HepG2 (cell line): Measurements from ENCODE around the gene BMPR2. TPM values are rescaled to one million over a fixed set of nuclear protein-coding genes. Genes with fewer than 3 reads are reported as not detected.
A peak's percentile ranks its signal among the peaks of the same experiment; 100 is the strongest.

Experiments
- GPN1 ChIP-seq: sonication (generic); formaldehyde crosslinking; IDR thresholded peaks from 2 replicates; pipeline ENCODE4 v1.5.1; 2020; ENCODE audit warnings: missing genetic modification reagents, borderline replicate concordance
- HOXA7 ChIP-seq: sonication (generic); formaldehyde crosslinking; IDR thresholded peaks from 2 replicates; pipeline ENCODE4 v1.8.1; 2022; ENCODE audit warnings: mild to moderate bottlenecking, missing genetic modification reagents, moderate library complexity
- IRF2 ChIP-seq: IDR thresholded peaks from 2 replicates; pipeline ENCODE4 v1.6.1; 2018; ENCODE audit warnings: missing genetic modification reagents, missing compliant biosample characterization
- KAT2B ChIP-seq: fragments of 150-350 bp; IDR thresholded peaks from 2 replicates; pipeline ENCODE4 v1.6.1; 2014; ENCODE audit warnings: low read depth, low read length, borderline replicate concordance
- KLF15 ChIP-seq: sonication (generic); formaldehyde crosslinking; IDR thresholded peaks from 2 replicates; pipeline ENCODE4 v1.8.1; 2023; ENCODE audit warnings: borderline replicate concordance, mild to moderate bottlenecking, inconsistent platforms, missing genetic modification reagents, mixed read lengths
- KMT2A ChIP-seq: sonication (generic); formaldehyde crosslinking; IDR thresholded peaks from 2 replicates; pipeline ENCODE4 v1.4.0; 2020; ENCODE audit warnings: missing genetic modification reagents
- MYC ChIP-seq: sonication (generic); formaldehyde crosslinking; IDR thresholded peaks from 2 replicates; pipeline ENCODE4 v1.9.0; 2021; ENCODE audit warnings: missing genetic modification reagents, borderline replicate concordance
- MZF1 ChIP-seq: sonication (generic); formaldehyde crosslinking; IDR thresholded peaks from 2 replicates; pipeline ENCODE4 v1.8.1; 2023; ENCODE audit warnings: mild to moderate bottlenecking, missing genetic modification reagents, borderline replicate concordance
- SP4 ChIP-seq: sonication (generic); formaldehyde crosslinking; IDR thresholded peaks from 2 replicates; pipeline ENCODE4 v1.8.1; 2023; ENCODE audit warnings: mild to moderate bottlenecking, missing genetic modification reagents
- TSC22D2 ChIP-seq: sonication (generic); formaldehyde crosslinking; IDR thresholded peaks from 2 replicates; pipeline ENCODE4 v1.5.1; 2020; ENCODE audit warnings: missing genetic modification reagents, mild to moderate bottlenecking, borderline replicate concordance
- XRCC5 ChIP-seq: fragments of 200-400 bp; formaldehyde crosslinking; optimal IDR thresholded peaks from 2 replicates; pipeline ENCODE3; 2017; ENCODE audit warnings: mild to moderate bottlenecking, low read length
- ZBTB3 ChIP-seq: sonication (generic); formaldehyde crosslinking; IDR thresholded peaks from 2 replicates; pipeline ENCODE4 v1.4.0; 2020; ENCODE audit warnings: low read depth, mild to moderate bottlenecking, moderate library complexity, missing genetic modification reagents, borderline replicate concordance
- ZBTB8A ChIP-seq: sonication (generic); formaldehyde crosslinking; IDR thresholded peaks from 2 replicates; pipeline ENCODE4 v1.4.0; 2020; ENCODE audit warnings: mild to moderate bottlenecking, low read depth, missing genetic modification reagents, borderline replicate concordance
- ZFP1 ChIP-seq: IDR thresholded peaks from 2 replicates; pipeline ENCODE4 v1.6.1; 2016
- ZFP36L2 ChIP-seq: sonication (generic); formaldehyde crosslinking; IDR thresholded peaks from 2 replicates; pipeline ENCODE4 v1.4.0; 2020; ENCODE audit warnings: missing genetic modification reagents
- ZFP62 ChIP-seq: sonication (generic); formaldehyde crosslinking; IDR thresholded peaks from 2 replicates; pipeline ENCODE4 v1.4.0; 2020; ENCODE audit warnings: missing genetic modification reagents
- ZKSCAN1 ChIP-seq: fragments of 150-350 bp; IDR thresholded peaks from 2 replicates; pipeline ENCODE4 v1.6.1; 2014; ENCODE audit warnings: low read length
- ZNF10 ChIP-seq: sonication (generic); formaldehyde crosslinking; IDR thresholded peaks from 2 replicates; pipeline ENCODE4 v1.4.0; 2020; ENCODE audit warnings: mild to moderate bottlenecking, low read depth, missing genetic modification reagents, borderline replicate concordance
- ZNF20 ChIP-seq: sonication (generic); formaldehyde crosslinking; IDR thresholded peaks from 2 replicates; pipeline ENCODE4 v1.4.0; 2020; ENCODE audit warnings: mild to moderate bottlenecking, moderate library complexity, missing genetic modification reagents
- ZNF225 ChIP-seq: sonication (generic); formaldehyde crosslinking; IDR thresholded peaks from 2 replicates; pipeline ENCODE4 v1.4.0; 2020; ENCODE audit warnings: mild to moderate bottlenecking, missing genetic modification reagents
- ZNF263 ChIP-seq: sonication (generic); formaldehyde crosslinking; IDR thresholded peaks from 2 replicates; pipeline ENCODE4 v1.4.0; 2020; ENCODE audit warnings: missing genetic modification reagents
- ZNF484 ChIP-seq: sonication (generic); formaldehyde crosslinking; IDR thresholded peaks from 2 replicates; pipeline ENCODE4 v1.5.1; 2020; ENCODE audit warnings: mild to moderate bottlenecking, low read depth, missing genetic modification reagents, borderline replicate concordance
- ZNF557 ChIP-seq: sonication (generic); formaldehyde crosslinking; IDR thresholded peaks from 2 replicates; pipeline ENCODE4 v1.4.0; 2020; ENCODE audit warnings: missing genetic modification reagents
- ZNF777 ChIP-seq: sonication (generic); formaldehyde crosslinking; IDR thresholded peaks from 2 replicates; pipeline ENCODE4 v1.4.0; 2020; ENCODE audit warnings: missing genetic modification reagents
- ZNF83 ChIP-seq: sonication (generic); formaldehyde crosslinking; IDR thresholded peaks from 2 replicates; pipeline ENCODE4 v1.4.0; 2020; ENCODE audit warnings: missing genetic modification reagents, mild to moderate bottlenecking, borderline replicate concordance
- polyA plus RNA-seq, 8 experiments: library from polyadenylated mRNA; depleted of rRNA in 3 of 8; stranded (reverse) in 7 of 8; unstranded in 1 of 8; fragments of >200 nt; fragmentation: Illumina TruSeq in 4 of 8; extraction: Trizol in 4 of 8; gene quantifications; 2 replicates each; pipeline versions ENCODE4 v1.2.1 to v1.2.3, GENCODE V29; 2011 to 2016; ENCODE audit warnings: low read depth in 4 of 8, missing spikeins in 1 of 8, mixed read lengths in 1 of 8; ENCODE audit not compliant: insufficient read depth in 1 of 8
- total RNA-seq, 5 experiments: library from RNA; depleted of rRNA; stranded (reverse); fragments of >200 nt; fragmentation: Illumina TruSeq; extraction: Trizol; gene quantifications; 2 replicates each; pipeline ENCODE4 v1.2.3, GENCODE V29; 2016; ENCODE audit warnings: low read depth in 1 of 5
- TF ChIP-seq, protein P1 (sequence below): sonication (generic); IDR thresholded peaks from 2 replicates; pipeline ENCODE4 v1.6.1; 2016; ENCODE audit warnings: low read depth, borderline replicate concordance
- TF ChIP-seq, protein P2 (sequence below): IDR thresholded peaks from 2 replicates; pipeline ENCODE4 v1.6.1; 2012; ENCODE audit warnings: inconsistent platforms
- TF ChIP-seq, protein P3 (sequence below): sonication (generic); formaldehyde crosslinking; IDR thresholded peaks from 2 replicates; pipeline ENCODE4 v1.4.0; 2020; ENCODE audit warnings: mild to moderate bottlenecking, missing genetic modification reagents
- TF ChIP-seq, protein P4 (sequence below): sonication (generic); formaldehyde crosslinking; IDR thresholded peaks from 2 replicates; pipeline ENCODE4 v1.5.0; 2020; ENCODE audit warnings: missing genetic modification reagents, mild to moderate bottlenecking, borderline replicate concordance

Gene BMPR2
- total and polyA plus RNA-seq, 2 of the 13 experiments (the other 11 are each of a cell fraction or from before 2014, with no cell fraction given) = 5.5 to 10.3 TPM

DNA sequence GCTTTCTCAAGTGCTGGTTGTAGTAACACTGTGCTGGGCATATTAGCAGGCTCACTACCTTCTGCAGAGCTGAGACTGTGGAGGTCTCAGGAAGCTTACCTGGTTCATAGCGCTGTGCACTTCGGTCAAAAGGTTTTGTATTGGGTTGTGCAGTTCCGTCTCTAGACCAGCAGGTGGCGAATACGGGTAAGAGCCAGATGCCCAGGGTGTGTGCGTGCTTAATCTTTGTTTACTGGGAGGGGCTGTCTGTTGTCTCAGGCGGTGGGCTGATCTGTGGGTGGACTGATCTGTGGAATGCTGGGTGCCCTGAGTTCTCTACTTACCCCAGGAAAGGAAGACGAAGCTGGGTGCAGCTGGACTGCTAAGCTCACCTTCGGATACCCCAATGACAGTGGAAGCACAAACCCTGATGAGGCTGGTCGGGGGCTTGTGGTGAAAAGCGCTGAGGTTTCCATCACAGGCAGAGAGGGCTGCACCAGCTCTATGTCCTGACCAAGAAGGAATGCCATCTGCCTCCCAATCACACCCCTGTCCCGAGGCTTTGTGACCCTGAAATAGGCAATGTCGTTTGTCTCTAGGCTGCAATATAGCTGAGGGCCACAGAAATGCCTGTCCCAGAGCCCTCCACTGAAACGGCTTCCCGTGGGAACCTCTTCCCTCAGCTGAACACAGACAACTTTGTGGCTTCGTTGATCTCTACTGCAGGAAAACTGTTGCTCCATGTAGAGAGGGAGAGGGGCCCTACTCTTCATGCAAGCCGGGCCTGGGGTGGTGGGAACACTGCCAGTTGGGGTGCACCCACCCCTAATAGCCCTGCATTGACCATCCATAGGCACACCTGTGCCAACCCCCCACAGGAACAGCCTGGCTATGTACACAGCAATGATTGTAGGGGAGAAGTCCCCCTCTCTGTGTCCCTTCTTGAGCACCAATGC, 212.8 kb downstream of the BMPR2 start (continued):
- TF ChIP-seq, protein P1, sequence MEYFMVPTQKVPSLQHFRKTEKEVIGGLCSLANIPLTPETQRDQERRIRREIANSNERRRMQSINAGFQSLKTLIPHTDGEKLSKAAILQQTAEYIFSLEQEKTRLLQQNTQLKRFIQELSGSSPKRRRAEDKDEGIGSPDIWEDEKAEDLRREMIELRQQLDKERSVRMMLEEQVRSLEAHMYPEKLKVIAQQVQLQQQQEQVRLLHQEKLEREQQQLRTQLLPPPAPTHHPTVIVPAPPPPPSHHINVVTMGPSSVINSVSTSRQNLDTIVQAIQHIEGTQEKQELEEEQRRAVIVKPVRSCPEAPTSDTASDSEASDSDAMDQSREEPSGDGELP = peak; percentile 69; the same call in 1 of the 2 replicates
- TF ChIP-seq ZFP62 (CRISPR knock-in tag) (no peak), HOXA7 (CRISPR knock-in tag) (no peak), ZNF777 (no peak), ZNF557 (CRISPR knock-in tag) (no peak), ZKSCAN1 (no peak), KLF15 (CRISPR knock-in tag) (no peak), MYC (CRISPR knock-in tag) (peak; percentile 49; the same call in 1 of the 2 replicates), ZBTB3 (CRISPR knock-in tag) (no peak), ZNF10 (CRISPR knock-in tag) (no peak), MZF1 (CRISPR knock-in tag) (no peak), ZNF263 (CRISPR knock-in tag) (no peak), ZNF484 (no peak), ZFP1 (0 out of 2 replicates have a peak, but pooled peaks have one; percentile 40), ZBTB8A (CRISPR knock-in tag) (no peak), GPN1 (CRISPR knock-in tag) (no peak), ZNF225 (no peak), SP4 (CRISPR knock-in tag) (peak; percentile 63; the same call in 1 of the 2 replicates), ZFP36L2 (0 out of 2 replicates have a peak, but pooled peaks have one; percentile 31), KAT2B (no peak), ZNF83 (CRISPR knock-in tag) (no peak), XRCC5 (peak; percentile 97), IRF2 (CRISPR knock-in tag) (peak; percentile 83), ZNF20 (no peak), TSC22D2 (CRISPR knock-in tag) (0 out of 2 replicates have a peak, but pooled peaks have one; percentile 55), KMT2A (CRISPR knock-in tag) (peak; percentile 53; the same call in 1 of the 2 replicates)
- TF ChIP-seq, protein P2, sequence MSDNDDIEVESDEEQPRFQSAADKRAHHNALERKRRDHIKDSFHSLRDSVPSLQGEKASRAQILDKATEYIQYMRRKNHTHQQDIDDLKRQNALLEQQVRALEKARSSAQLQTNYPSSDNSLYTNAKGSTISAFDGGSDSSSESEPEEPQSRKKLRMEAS = peak; percentile 81
- TF ChIP-seq, protein P3, sequence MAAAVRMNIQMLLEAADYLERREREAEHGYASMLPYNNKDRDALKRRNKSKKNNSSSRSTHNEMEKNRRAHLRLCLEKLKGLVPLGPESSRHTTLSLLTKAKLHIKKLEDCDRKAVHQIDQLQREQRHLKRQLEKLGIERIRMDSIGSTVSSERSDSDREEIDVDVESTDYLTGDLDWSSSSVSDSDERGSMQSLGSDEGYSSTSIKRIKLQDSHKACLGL = no peak
- TF ChIP-seq, protein P4, sequence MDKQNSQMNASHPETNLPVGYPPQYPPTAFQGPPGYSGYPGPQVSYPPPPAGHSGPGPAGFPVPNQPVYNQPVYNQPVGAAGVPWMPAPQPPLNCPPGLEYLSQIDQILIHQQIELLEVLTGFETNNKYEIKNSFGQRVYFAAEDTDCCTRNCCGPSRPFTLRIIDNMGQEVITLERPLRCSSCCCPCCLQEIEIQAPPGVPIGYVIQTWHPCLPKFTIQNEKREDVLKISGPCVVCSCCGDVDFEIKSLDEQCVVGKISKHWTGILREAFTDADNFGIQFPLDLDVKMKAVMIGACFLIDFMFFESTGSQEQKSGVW (CRISPR knock-in tag) = no peak
